Osteoblast (primary cell): Measurements from ENCODE around the gene ASCC3. TPM values are rescaled to one million over a fixed set of nuclear protein-coding genes. Genes with fewer than 3 reads are reported as not detected.
A peak's percentile ranks its signal among the peaks of the same experiment; 100 is the strongest.

Experiments
- DNase-seq: peaks from one replicate; pipeline ENCODE4 v3.0.0; 2011; ENCODE audit warnings: low spot score, mixed read lengths; ENCODE audit not compliant: insufficient read length; ENCODE audit errors: missing footprints
- H2AFZ ChIP-seq: 2 replicates; pipeline ENCODE4 v1.6.0; 2011; ENCODE audit warnings: mild to moderate bottlenecking, low read length
- H3K27ac ChIP-seq: 2 replicates; pipeline ENCODE4 v1.5.1; 2011; ENCODE audit warnings: mild to moderate bottlenecking, low read depth, low read length, moderate library complexity
- H3K27me3 ChIP-seq: 2 replicates; pipeline ENCODE4 v1.6.0; 2012; ENCODE audit warnings: mild to moderate bottlenecking, control low read depth, inconsistent platforms, low read length, moderate library complexity; ENCODE audit not compliant: insufficient read depth
- H3K36me3 ChIP-seq: 2 replicates; pipeline ENCODE4 v1.5.1; 2011; ENCODE audit warnings: mild to moderate bottlenecking, low read length, control low read depth, moderate library complexity; ENCODE audit not compliant: insufficient read depth
- H3K4me1 ChIP-seq: 2 replicates; pipeline ENCODE4 v1.5.1; 2011; ENCODE audit warnings: mild to moderate bottlenecking, low read length, control low read depth, moderate library complexity; ENCODE audit not compliant: insufficient read depth
- H3K4me2 ChIP-seq: 2 replicates; pipeline ENCODE4 v1.6.0; 2011; ENCODE audit warnings: mild to moderate bottlenecking, low read length; ENCODE audit not compliant: insufficient read depth
- H3K4me3 ChIP-seq: fragments of 200-600 bp; sonication (generic); 3 replicates; pipeline ENCODE4 v1.5.1; 2012; ENCODE audit warnings: mild to moderate bottlenecking, low read length, inconsistent platforms; ENCODE audit not compliant: insufficient read depth
- H3K79me2 ChIP-seq: 2 replicates; pipeline ENCODE4 v1.6.0; 2012; ENCODE audit warnings: mild to moderate bottlenecking, low read length, control low read depth, inconsistent platforms; ENCODE audit not compliant: insufficient read depth
- H3K9me3 ChIP-seq: 2 replicates; pipeline ENCODE4 v1.5.1; 2011; ENCODE audit warnings: low read depth, low read length, control low read depth
- H4K20me1 ChIP-seq: 2 replicates; pipeline ENCODE4 v1.6.0; 2012; ENCODE audit warnings: mild to moderate bottlenecking, low read length, control low read depth; ENCODE audit not compliant: insufficient read depth
- total RNA-seq: library from RNA; depleted of rRNA; stranded (reverse); fragments of >200 nt; gene quantifications from 2 replicates; pipeline ENCODE4 v1.2.3, GENCODE V29; 2012
- TF ChIP-seq, protein P1 (sequence below): IDR thresholded peaks from 2 replicates; pipeline ENCODE4 v1.5.1; 2011; ENCODE audit warnings: mild to moderate bottlenecking, low read depth, low read length, moderate library complexity; ENCODE audit errors: extremely low read depth

ASCC3 gene
- total RNA-seq, 1 donor: 68.8 TPM

DNA sequence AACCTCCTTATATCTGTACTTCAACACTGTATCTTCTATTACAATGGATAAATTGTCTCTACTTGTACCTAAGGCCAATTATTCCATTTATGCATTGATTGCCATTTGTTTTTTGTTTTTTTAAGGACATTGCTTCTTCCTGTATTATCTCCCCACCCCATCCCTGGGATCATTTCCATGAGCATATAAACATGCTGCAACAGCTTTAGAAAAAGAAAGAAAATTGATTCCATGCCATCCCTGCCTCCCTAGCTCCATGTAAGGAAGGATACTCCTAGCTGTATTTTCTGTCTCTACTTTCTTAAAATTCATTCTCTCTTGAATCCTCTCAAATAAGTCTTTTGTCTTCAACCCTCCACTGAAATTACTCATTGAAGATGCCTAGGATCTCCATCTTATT, 314.6 kb downstream of the ASCC3 start:
- H4K20me1 ChIP-seq: no peaks in the 10 kb centered on the region

DNA sequence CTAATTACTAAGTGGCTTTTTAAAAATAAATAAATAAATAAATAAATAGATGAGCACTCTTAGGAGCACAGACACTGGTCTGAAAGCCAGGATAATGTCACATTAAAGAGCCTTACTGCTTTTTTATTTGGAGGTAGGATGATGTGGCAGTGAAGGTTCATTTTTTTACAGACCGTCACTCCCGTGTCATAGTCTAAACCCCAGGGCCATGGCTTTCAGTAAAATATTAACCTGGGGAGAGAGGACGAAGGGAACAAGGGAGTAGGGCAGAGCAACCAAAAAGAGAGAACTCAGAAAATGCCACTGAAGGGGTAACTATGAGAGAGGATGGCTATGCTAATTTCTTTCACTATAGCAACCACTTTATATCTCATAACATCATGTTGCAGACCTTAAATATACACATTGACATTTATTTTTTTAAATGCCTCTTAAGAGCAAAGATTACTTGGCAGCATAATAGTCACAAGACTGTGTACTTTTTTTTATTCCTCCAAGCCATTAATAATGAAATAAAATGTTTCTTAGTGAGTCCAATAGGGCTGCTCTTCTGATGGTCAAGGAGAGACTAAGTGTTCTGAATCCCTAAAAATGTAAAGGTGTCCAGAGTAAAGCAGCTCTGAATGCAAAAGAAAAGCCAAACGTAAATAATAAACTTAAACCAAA, 315.6 kb downstream of the ASCC3 start:
- DNase-seq: no peak
- Histone ChIP-seq H3K4me2 (no peak overlapping the region), H3K9me3 (no peaks in the 10 kb centered on the region), H3K4me1 (peaks cover 6% of the 10 kb centered on the region), H4K20me1 (no peaks in the 10 kb centered on the region), H3K27me3 (no peaks in the 10 kb centered on the region), H2AFZ (no peak overlapping the region), H3K36me3 (no peaks in the 10 kb centered on the region), H3K4me3 (no peak overlapping the region), H3K27ac (no peak overlapping the region), H3K79me2 (no peaks in the 10 kb centered on the region)
- TF ChIP-seq, protein P1, sequence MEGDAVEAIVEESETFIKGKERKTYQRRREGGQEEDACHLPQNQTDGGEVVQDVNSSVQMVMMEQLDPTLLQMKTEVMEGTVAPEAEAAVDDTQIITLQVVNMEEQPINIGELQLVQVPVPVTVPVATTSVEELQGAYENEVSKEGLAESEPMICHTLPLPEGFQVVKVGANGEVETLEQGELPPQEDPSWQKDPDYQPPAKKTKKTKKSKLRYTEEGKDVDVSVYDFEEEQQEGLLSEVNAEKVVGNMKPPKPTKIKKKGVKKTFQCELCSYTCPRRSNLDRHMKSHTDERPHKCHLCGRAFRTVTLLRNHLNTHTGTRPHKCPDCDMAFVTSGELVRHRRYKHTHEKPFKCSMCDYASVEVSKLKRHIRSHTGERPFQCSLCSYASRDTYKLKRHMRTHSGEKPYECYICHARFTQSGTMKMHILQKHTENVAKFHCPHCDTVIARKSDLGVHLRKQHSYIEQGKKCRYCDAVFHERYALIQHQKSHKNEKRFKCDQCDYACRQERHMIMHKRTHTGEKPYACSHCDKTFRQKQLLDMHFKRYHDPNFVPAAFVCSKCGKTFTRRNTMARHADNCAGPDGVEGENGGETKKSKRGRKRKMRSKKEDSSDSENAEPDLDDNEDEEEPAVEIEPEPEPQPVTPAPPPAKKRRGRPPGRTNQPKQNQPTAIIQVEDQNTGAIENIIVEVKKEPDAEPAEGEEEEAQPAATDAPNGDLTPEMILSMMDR: no peak

More for the DNA sequence above, 314.6 kb downstream of the ASCC3 start:
- H3K27me3 ChIP-seq: no peaks in the 10 kb centered on the region
- no peaks in the 10 kb centered on the region for H3K79me2 ChIP-seq
- no peak for DNase-seq
- no peak overlapping the region for H3K4me3 ChIP-seq
- H3K36me3 ChIP-seq: no peaks in the 10 kb centered on the region
- no peak overlapping the region for H2AFZ ChIP-seq
- no peak overlapping the region for H3K27ac ChIP-seq
- H3K9me3 ChIP-seq: no peaks in the 10 kb centered on the region
- TF ChIP-seq, protein P1: no peak
- no peaks in the 10 kb centered on the region for H3K4me1 ChIP-seq
- H3K4me2 ChIP-seq: no peak overlapping the region

DNA sequence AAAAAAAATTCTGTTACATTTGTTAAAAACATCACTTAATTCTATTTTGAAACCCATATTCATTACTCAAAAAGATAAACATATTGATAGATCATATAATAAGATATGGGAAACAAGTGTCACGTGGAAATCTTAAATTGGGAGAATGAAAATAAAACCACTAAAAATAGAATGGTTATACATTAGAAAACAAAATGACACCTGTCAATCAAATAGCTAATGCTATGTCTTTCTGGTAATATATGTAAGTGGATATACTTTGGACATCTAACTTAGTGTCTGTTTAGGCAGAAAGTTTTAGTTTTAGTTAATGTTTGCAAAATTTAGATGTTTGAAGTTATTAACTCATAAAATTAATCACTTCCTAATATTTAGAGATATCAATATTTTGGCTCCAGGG, 321.3 kb downstream of the ASCC3 start:
- no peak overlapping the region for H3K4me2 ChIP-seq
- no peak for DNase-seq
- H4K20me1 ChIP-seq: no peaks in the 10 kb centered on the region
- H3K36me3 ChIP-seq: no peaks in the 10 kb centered on the region
- TF ChIP-seq, protein P1: no peak
- H3K79me2 ChIP-seq: no peaks in the 10 kb centered on the region
- H3K9me3 ChIP-seq: no peaks in the 10 kb centered on the region
- H3K4me3 ChIP-seq: no peak overlapping the region
- H3K27ac ChIP-seq: peak overlapping the region; percentile 15
- H2AFZ ChIP-seq: no peak overlapping the region
- no peaks in the 10 kb centered on the region for H3K27me3 ChIP-seq
- H3K4me1 ChIP-seq: peaks cover 11% of the 10 kb centered on the region

DNA sequence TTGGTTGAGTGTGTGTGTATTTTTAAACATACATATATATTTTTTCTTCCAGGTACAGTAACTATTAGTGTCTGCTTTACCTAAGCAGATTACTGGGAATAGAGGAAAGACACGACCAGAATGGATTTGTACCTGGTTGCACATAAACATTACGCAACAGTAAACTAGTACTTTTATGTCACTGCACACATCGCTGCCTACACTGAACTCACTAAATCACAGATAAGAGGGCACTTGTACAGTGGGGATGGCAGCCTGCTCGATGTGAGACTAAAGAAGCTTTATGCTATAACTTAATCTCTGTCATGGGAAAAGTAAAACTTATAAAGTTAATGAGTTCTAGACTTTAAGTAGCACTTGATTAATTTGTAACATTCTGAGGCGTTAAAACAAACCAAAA, 326.9 kb downstream of the ASCC3 start:
- no peak for DNase-seq
- H3K4me3 ChIP-seq: no peak overlapping the region
- peaks cover 7% of the 10 kb centered on the region for H3K4me1 ChIP-seq
- H3K4me2 ChIP-seq: no peak overlapping the region
- H4K20me1 ChIP-seq: no peaks in the 10 kb centered on the region
- no peaks in the 10 kb centered on the region for H3K79me2 ChIP-seq
- TF ChIP-seq, protein P1: no peak
- no peaks in the 10 kb centered on the region for H3K36me3 ChIP-seq
- H3K9me3 ChIP-seq: no peaks in the 10 kb centered on the region
- H3K27me3 ChIP-seq: no peaks in the 10 kb centered on the region
- H3K27ac ChIP-seq: no peak overlapping the region
- H2AFZ ChIP-seq: no peak overlapping the region
